ENCODE results near the gene PARD6B. TPM values are rescaled to one million over a fixed set of nuclear protein-coding genes. Genes with fewer than 3 reads are reported as not detected.
"Not testable (repeated sequence)": the region's sequence is repeated elsewhere in the genome, so short reads cannot be mapped to it uniquely, and the experiment has no call there.

Gene PARD6B
- polyA plus RNA-seq, 1 donor: 0.38 TPM

- DNase-seq (ENCODE audit: low read depth): not testable (repeated sequence)
These were observed 27.5 kb upstream of the PARD6B start for GRCh38 chr20:50703651-50704438.

- no peak for DNase-seq (ENCODE audit: low read depth)
These were observed 26.9 kb upstream of the PARD6B start for GRCh38 chr20:50704514-50704913.

- DNase-seq (ENCODE audit: low read depth): no peak
These were observed 26.4 kb upstream of the PARD6B start for GRCh38 chr20:50704971-50705370.

- no peak for DNase-seq (ENCODE audit: low read depth)
These were observed 22.3 kb upstream of the PARD6B start for GRCh38 chr20:50708845-50709635.

GRCh38 chr20:50709636-50709973 lies 21.8 kb upstream of the PARD6B start:
- DNase-seq (ENCODE audit: low read depth): no peak

- DNase-seq (ENCODE audit: low read depth): no peak
These were observed 20.8 kb upstream of the PARD6B start for GRCh38 chr20:50710492-50711063.

GRCh38 chr20:50711113-50711825 lies 20.1 kb upstream of the PARD6B start:
- DNase-seq (ENCODE audit: low read depth): no peak

- DNase-seq (ENCODE audit: low read depth): no peak
These were observed 18.4 kb upstream of the PARD6B start for GRCh38 chr20:50712771-50713656.

GRCh38 chr20:50713657-50714101 lies 17.7 kb upstream of the PARD6B start:
- no peak for DNase-seq (ENCODE audit: low read depth)

GRCh38 chr20:50714426-50714825 lies 17.0 kb upstream of the PARD6B start:
- DNase-seq (ENCODE audit: low read depth): not testable (repeated sequence)

GRCh38 chr20:50715694-50716093 lies 15.7 kb upstream of the PARD6B start:
- no peak for DNase-seq (ENCODE audit: low read depth)

- DNase-seq (ENCODE audit: low read depth): no peak
These were observed 14.9 kb upstream of the PARD6B start for GRCh38 chr20:50716518-50716917.

GRCh38 chr20:50717312-50717711 lies 14.1 kb upstream of the PARD6B start:
- no peak for DNase-seq (ENCODE audit: low read depth)

GRCh38 chr20:50717974-50718761 lies 13.2 kb upstream of the PARD6B start:
- no peak for DNase-seq (ENCODE audit: low read depth)

GRCh38 chr20:50719328-50719727 lies 12.1 kb upstream of the PARD6B start:
- no peak for DNase-seq (ENCODE audit: low read depth)

GRCh38 chr20:50720026-50720425 lies 11.4 kb upstream of the PARD6B start:
- no peak for DNase-seq (ENCODE audit: low read depth)

- DNase-seq (ENCODE audit: low read depth): no peak
These were observed 10.8 kb upstream of the PARD6B start for GRCh38 chr20:50720582-50720981.

GRCh38 chr20:50721881-50722281 lies 9.5 kb upstream of the PARD6B start:
- no peak for DNase-seq (ENCODE audit: low read depth)

GRCh38 chr20:50722424-50723155 lies 8.8 kb upstream of the PARD6B start:
- DNase-seq (ENCODE audit: low read depth): no peak

Measured in forelimb muscle (tissue), 1 donor.